MCF 10A (cell line): ENCODE measurements around the gene RPL36A. TPM values are rescaled to one million over a fixed set of nuclear protein-coding genes. Genes with fewer than 3 reads are reported as not detected.

Experiments used
- BruUV-seq: library from RNA; stranded (reverse); fragments of 400-500 nt; replicated peaks from 2 replicates; lab custom pipeline; 2021; lab: Mats Ljungman, UMichigan
- CTCF ChIA-PET: fragments of 300-600 bp; sonication (Branson Sonifier 250); formaldehyde crosslinking; extraction: SDS; loops from one replicate; lab custom pipeline; 2021; ENCODE audit warnings: antibody characterized with exemption, inconsistent platforms; lab: Yijun Ruan, JAX
- POLR2A ChIA-PET: fragments of 300-600, 350-650 bp; sonication (Branson Sonifier 250); formaldehyde crosslinking; extraction: SDS; loops from one replicate; lab custom pipeline; 2020; ENCODE audit warnings: antibody characterized with exemption, inconsistent platforms; lab: Yijun Ruan, JAX
- DNase-seq: peaks from one replicate; pipeline ENCODE4 v3.0.0-alpha.2; 2018; ENCODE audit not compliant: unreplicated experiment
- H3K27ac Mint-ChIP-seq: one replicate; pipeline ENCODE4 v1.8.0; 2022; ENCODE audit warnings: mild to moderate bottlenecking, low read depth, mixed read lengths; ENCODE audit not compliant: unreplicated experiment
- H3K27me3 Mint-ChIP-seq: one replicate; pipeline ENCODE4 v1.8.0; 2022; ENCODE audit warnings: mixed read lengths; ENCODE audit not compliant: insufficient read depth, unreplicated experiment
- H3K36me3 Mint-ChIP-seq: one replicate; pipeline ENCODE4 v1.8.0; 2022; ENCODE audit warnings: mild to moderate bottlenecking, moderate library complexity, mixed read lengths; ENCODE audit not compliant: insufficient read depth, unreplicated experiment
- H3K4me1 Mint-ChIP-seq: one replicate; pipeline ENCODE4 v1.8.0; 2022; ENCODE audit warnings: mixed read lengths; ENCODE audit not compliant: insufficient read depth, unreplicated experiment
- H3K4me3 Mint-ChIP-seq: one replicate; pipeline ENCODE4 v1.8.0; 2022; ENCODE audit warnings: mild to moderate bottlenecking, moderate library complexity, mixed read lengths; ENCODE audit not compliant: unreplicated experiment
- H3K9me3 Mint-ChIP-seq: one replicate; pipeline ENCODE4 v1.8.0; 2022; ENCODE audit warnings: mixed read lengths; ENCODE audit not compliant: unreplicated experiment
- intact Hi-C: fragments of 100-400 bp; cut with micrococcal nuclease; formaldehyde crosslinking; loops from 2 replicates; pipeline ENCODE4 v1.14.1; 2022
- total RNA-seq: library from RNA; stranded (reverse); gene quantifications from 2 replicates; pipeline ENCODE4 v1.2.3, GENCODE V29; 2022
- TF ChIP-seq, protein P1 (sequence below): fragments of 200-600 bp; IDR thresholded peaks from one replicate; pipeline ENCODE4 v1.8.0; 2022; ENCODE audit warnings: antibody characterized with exemption, mild to moderate bottlenecking; ENCODE audit not compliant: unreplicated experiment

RPL36A gene
- total RNA-seq, 1 experiment from 2014 or later = 482 TPM

DNA sequence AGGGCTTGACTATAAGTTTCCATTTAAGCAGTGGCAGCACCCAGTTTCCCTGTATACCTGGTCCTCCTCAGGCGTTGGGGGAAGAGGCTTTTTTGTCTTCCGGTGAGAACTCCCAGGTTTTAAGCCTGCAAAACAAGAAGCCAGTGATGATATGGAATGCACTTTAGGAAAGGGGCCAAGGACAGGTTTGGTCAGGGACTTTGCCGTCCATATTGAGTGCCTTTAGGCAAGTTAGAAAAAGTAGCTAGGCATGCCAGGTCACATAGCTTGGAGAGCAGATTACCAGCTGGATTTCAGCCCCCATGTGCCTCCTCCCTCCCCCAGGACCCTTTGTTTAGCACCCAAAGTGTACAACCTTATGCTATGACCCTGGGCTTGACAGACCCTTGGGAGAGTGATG is 28.7 kb upstream of the RPL36A start:
- no peak for DNase-seq
- CTCF ChIA-PET = interaction anchor here (1.1 kb wide), 1 partner anchor 28 kb away, joined by 4 read pairs; the partner anchor contains the start of gene RPL36A
- POLR2A ChIA-PET = no interaction called here
- intact Hi-C loops = no loop called here
- peaks cover 6% of the 10 kb centered on the region for H3K36me3 Mint-ChIP-seq
- no TSS peak for BruUV-seq
- TF ChIP-seq, protein P1, sequence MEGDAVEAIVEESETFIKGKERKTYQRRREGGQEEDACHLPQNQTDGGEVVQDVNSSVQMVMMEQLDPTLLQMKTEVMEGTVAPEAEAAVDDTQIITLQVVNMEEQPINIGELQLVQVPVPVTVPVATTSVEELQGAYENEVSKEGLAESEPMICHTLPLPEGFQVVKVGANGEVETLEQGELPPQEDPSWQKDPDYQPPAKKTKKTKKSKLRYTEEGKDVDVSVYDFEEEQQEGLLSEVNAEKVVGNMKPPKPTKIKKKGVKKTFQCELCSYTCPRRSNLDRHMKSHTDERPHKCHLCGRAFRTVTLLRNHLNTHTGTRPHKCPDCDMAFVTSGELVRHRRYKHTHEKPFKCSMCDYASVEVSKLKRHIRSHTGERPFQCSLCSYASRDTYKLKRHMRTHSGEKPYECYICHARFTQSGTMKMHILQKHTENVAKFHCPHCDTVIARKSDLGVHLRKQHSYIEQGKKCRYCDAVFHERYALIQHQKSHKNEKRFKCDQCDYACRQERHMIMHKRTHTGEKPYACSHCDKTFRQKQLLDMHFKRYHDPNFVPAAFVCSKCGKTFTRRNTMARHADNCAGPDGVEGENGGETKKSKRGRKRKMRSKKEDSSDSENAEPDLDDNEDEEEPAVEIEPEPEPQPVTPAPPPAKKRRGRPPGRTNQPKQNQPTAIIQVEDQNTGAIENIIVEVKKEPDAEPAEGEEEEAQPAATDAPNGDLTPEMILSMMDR = no peak
- peaks cover 44% of the 10 kb centered on the region for H3K27me3 Mint-ChIP-seq
- H3K27ac Mint-ChIP-seq = no peak overlapping the region
- H3K4me3 Mint-ChIP-seq = no peak overlapping the region
- H3K4me1 Mint-ChIP-seq = no peaks in the 10 kb centered on the region
- H3K9me3 Mint-ChIP-seq = no peaks in the 10 kb centered on the region

DNA sequence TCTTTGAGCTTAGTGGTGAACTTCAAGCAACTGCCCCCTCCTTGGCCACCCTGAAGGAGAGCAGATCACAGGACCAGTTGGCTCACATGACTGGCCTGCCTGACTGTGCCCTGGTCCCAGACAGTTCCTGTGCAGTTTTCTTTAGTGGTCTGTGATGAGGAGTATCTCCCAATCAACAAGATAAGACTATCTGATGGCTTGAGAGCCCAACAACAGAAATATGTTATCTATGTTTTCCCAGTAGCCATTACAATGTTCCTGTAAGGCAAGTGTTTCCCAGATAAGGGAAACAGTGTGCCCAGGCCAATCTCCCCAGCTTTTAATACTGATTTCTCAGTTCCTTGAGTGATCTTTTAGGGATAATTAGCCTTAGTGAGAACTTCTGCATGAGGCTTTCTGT is 28.1 kb upstream of the RPL36A start:
- Mint-ChIP-seq H3K4me1 (no peaks in the 10 kb centered on the region), H3K27ac (no peak overlapping the region), H3K36me3 (peaks cover 6% of the 10 kb centered on the region), H3K27me3 (peaks cover 40% of the 10 kb centered on the region), H3K9me3 (no peaks in the 10 kb centered on the region), H3K4me3 (no peak overlapping the region)
- DNase-seq = no peak
- intact Hi-C loops = no loop called here
- no TSS peak for BruUV-seq
- TF ChIP-seq, protein P1 = no peak
- POLR2A ChIA-PET = no interaction called here
- CTCF ChIA-PET = interaction anchor here (1.1 kb wide), 1 partner anchor 28 kb away, joined by 4 read pairs; the partner anchor contains the start of gene RPL36A

DNA sequence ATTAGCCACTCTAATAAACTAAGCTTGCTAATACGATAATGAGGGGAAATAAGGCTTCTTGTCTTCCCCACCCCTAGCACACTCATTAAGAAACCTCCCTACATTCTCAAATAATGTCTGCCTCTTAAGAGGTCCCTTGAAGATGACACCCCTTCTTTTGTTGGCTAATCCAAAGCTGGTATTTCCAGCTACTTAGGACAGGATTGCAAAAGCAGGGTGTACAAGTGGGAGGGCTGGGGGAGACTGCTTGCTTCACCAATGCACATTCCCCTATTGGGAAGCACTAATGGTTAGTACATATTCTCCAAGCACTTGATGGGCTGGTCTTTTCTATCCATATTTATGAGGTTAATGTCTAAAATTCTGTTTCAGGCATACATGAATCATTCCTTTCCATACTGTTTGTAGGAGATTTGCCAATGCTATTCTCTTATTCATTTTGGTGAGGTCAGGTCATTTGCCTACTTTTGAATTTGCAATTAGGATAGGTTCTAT is 25.5 kb upstream of the RPL36A start:
- no TSS peak for BruUV-seq
- POLR2A ChIA-PET = no interaction called here
- CTCF ChIA-PET = interaction anchor here (0.7 to 1.7 kb wide), 2 partner anchors 24 to 1881 kb away, joined by 4 read pairs; no protein-coding TSS in a partner anchor
- DNase-seq = no peak
- TF ChIP-seq, protein P1 = no peak
- no peaks in the 10 kb centered on the region for H3K4me1 Mint-ChIP-seq
- no peak overlapping the region for H3K4me3 Mint-ChIP-seq
- intact Hi-C loops = no loop called here
- peaks cover 52% of the 10 kb centered on the region for H3K27me3 Mint-ChIP-seq
- H3K27ac Mint-ChIP-seq = no peak overlapping the region
- no peaks in the 10 kb centered on the region for H3K9me3 Mint-ChIP-seq
- H3K36me3 Mint-ChIP-seq = peaks cover 6% of the 10 kb centered on the region

DNA sequence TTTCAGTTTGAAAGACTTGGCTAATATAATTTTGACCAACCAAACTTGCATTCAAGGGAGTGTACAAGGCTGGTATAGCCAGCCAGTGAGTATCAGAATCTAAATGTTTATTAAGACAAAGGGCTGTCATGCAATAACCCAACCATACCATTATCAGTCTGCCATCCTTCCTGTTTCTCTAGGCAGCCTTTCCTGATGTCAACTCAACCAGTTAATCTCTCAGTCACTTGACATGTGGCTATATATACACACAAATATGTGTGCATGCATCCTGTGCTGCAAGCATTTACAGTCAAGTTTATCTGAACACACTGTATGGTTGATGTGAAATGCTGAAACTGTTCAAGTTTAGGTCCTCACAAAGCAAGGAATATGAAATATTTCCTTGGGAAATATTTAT is 22.0 kb upstream of the RPL36A start:
- no peak for DNase-seq
- CTCF ChIA-PET = no interaction called here
- POLR2A ChIA-PET = interaction anchor here (0.6 to 2.8 kb wide), 2 partner anchors 22 to 408 kb away, joined by 3 to 7 read pairs; partner anchors contain the start of gene RPL36A
- Mint-ChIP-seq H3K9me3 (no peaks in the 10 kb centered on the region), H3K4me1 (no peaks in the 10 kb centered on the region), H3K27me3 (peaks cover 56% of the 10 kb centered on the region), H3K4me3 (no peak overlapping the region), H3K36me3 (peaks cover under 1% of the 10 kb centered on the region), H3K27ac (no peak overlapping the region)
- intact Hi-C loops = no loop called here
- BruUV-seq = no TSS peak
- TF ChIP-seq, protein P1 = no peak
